ENCODE results near the gene RPS3A.
A peak's percentile ranks its signal among the peaks of the same experiment; 100 is the strongest.
"Not testable (repeated sequence)": the region's sequence is repeated elsewhere in the genome, so short reads cannot be mapped to it uniquely, and the experiment has no call there.

RPS3A gene

GRCh38 chr4:151099229-151099975 lies at the start of gene RPS3A:
TSS of gene RPS3A (plus strand) at chr4:151099628. CDS start at chr4:151099653, 25 bp downstream.
- peak; percentile 97 for DNase-seq (ENCODE audit: low read depth)

- no peak for DNase-seq (ENCODE audit: low read depth)
Observed at GRCh38 chr4:151052785-151053184, 46.6 kb upstream of the RPS3A start.

- no peak for DNase-seq (ENCODE audit: low read depth)
Observed at GRCh38 chr4:151055539-151055938, 43.9 kb upstream of the RPS3A start.

- not testable (repeated sequence) for DNase-seq (ENCODE audit: low read depth)
Observed at GRCh38 chr4:151063143-151063542, 36.3 kb upstream of the RPS3A start.

- no peak for DNase-seq (ENCODE audit: low read depth)
Observed at GRCh38 chr4:151067316-151067970, 32.0 kb upstream of the RPS3A start.

GRCh38 chr4:151074416-151074916 lies 25.0 kb upstream of the RPS3A start:
- no peak for DNase-seq (ENCODE audit: low read depth)

GRCh38 chr4:151077978-151078377 lies 21.4 kb upstream of the RPS3A start:
- not testable (repeated sequence) for DNase-seq (ENCODE audit: low read depth)

GRCh38 chr4:151087467-151087866 lies 12.0 kb upstream of the RPS3A start:
- DNase-seq (ENCODE audit: low read depth) = no peak

GRCh38 chr4:151091047-151091446 lies 8.4 kb upstream of the RPS3A start:
- DNase-seq (ENCODE audit: low read depth) = no peak

- no peak for DNase-seq (ENCODE audit: low read depth)
Observed at GRCh38 chr4:151092488-151092887, 6.9 kb upstream of the RPS3A start.

- DNase-seq (ENCODE audit: low read depth) = no peak
Observed at GRCh38 chr4:151093203-151093602, 6.2 kb upstream of the RPS3A start.

GRCh38 chr4:151094290-151094751 lies 5.1 kb upstream of the RPS3A start:
- no peak for DNase-seq (ENCODE audit: low read depth)

GRCh38 chr4:151095142-151095541 lies 4.3 kb upstream of the RPS3A start:
- no peak for DNase-seq (ENCODE audit: low read depth)

GRCh38 chr4:151097759-151098158 lies 1.7 kb upstream of the RPS3A start:
- no peak for DNase-seq (ENCODE audit: low read depth)

GRCh38 chr4:151098979-151099228 lies 524 bp upstream of the RPS3A start:
- no peak for DNase-seq (ENCODE audit: low read depth)

- DNase-seq (ENCODE audit: low read depth) = no peak
Observed at GRCh38 chr4:151099976-151100417, 569 bp downstream of the RPS3A start.

- no peak for DNase-seq (ENCODE audit: low read depth)
Observed at GRCh38 chr4:151100531-151100930, 1.1 kb downstream of the RPS3A start.

- DNase-seq (ENCODE audit: low read depth) = no peak
Observed at GRCh38 chr4:151103758-151104157, 4.3 kb downstream of the RPS3A start.

- no peak for DNase-seq (ENCODE audit: low read depth)
Observed at GRCh38 chr4:151104621-151105020, 5.2 kb downstream of the RPS3A start.

- no peak for DNase-seq (ENCODE audit: low read depth)
Observed at GRCh38 chr4:151105454-151106032, 6.1 kb downstream of the RPS3A start.

- DNase-seq (ENCODE audit: low read depth) = no peak
Observed at GRCh38 chr4:151107063-151107462, 7.6 kb downstream of the RPS3A start.

- DNase-seq (ENCODE audit: low read depth) = no peak
Observed at GRCh38 chr4:151110236-151110635, 10.8 kb downstream of the RPS3A start.

- no peak for DNase-seq (ENCODE audit: low read depth)
Observed at GRCh38 chr4:151114338-151114737, 14.9 kb downstream of the RPS3A start.
